PC-9 (cell line): ENCODE results near the gene PIBF1. TPM values are rescaled to one million over a fixed set of nuclear protein-coding genes. Genes with fewer than 3 reads are reported as not detected.
A peak's percentile ranks its signal among the peaks of the same experiment; 100 is the strongest.
"Not testable (repeated sequence)": the region's sequence is repeated elsewhere in the genome, so short reads cannot be mapped to it uniquely, and the experiment has no call there.

ENCODE experiments used
- BruUV-seq: library from RNA; stranded (reverse); fragments of 400-500 nt; replicated peaks from 2 replicates; lab custom pipeline; 2021; lab: Mats Ljungman, UMichigan
- CTCF ChIA-PET: fragments of 300-600 bp; sonication (Branson Sonifier 250); formaldehyde crosslinking; loops from one replicate; lab custom pipeline; 2022; ENCODE audit warnings: antibody characterized with exemption; lab: Charles Lee
- POLR2A ChIA-PET: fragments of 300-600 bp; sonication (Branson Sonifier 250); formaldehyde crosslinking; loops from one replicate; lab custom pipeline; 2022; ENCODE audit warnings: antibody characterized with exemption; ENCODE audit not compliant: unreplicated experiment; lab: Charles Lee
- DNase-seq, 2 experiments: peaks; one replicate each; pipeline versions ENCODE4 v3.0.0 to v3.0.0-alpha.2; 2015 to 2022; ENCODE audit warnings: mixed read lengths in 1 of 2
- H2AFZ ChIP-seq: fragments of 200-600 bp; sonication (generic); 2 replicates; pipeline ENCODE4 v1.8.1; 2017; ENCODE audit warnings: antibody characterized with exemption
- H3F3A ChIP-seq: fragments of 200-600 bp; sonication (generic); 2 replicates; pipeline ENCODE4 v1.8.1; 2017; ENCODE audit warnings: antibody characterized with exemption, mild to moderate bottlenecking, low read depth; ENCODE audit not compliant: insufficient read depth
- H3K27ac ChIP-seq: fragments of 200-600 bp; sonication (generic); 2 replicates; pipeline ENCODE4 v1.6.1; 2016; ENCODE audit warnings: mixed run types
- H3K27me3 ChIP-seq: fragments of 200-600 bp; sonication (generic); 2 replicates; pipeline ENCODE4 v1.6.1; 2016; ENCODE audit warnings: low read depth, mixed run types; ENCODE audit not compliant: insufficient read depth
- H3K36me3 ChIP-seq: fragments of 200-600 bp; sonication (generic); 2 replicates; pipeline ENCODE4 v1.6.1; 2016; ENCODE audit warnings: low read depth, mixed run types
- H3K4me1 ChIP-seq: fragments of 200-600 bp; sonication (generic); replicated peaks from 2 replicates; pipeline ENCODE4 v1.6.1; 2016; ENCODE audit warnings: mixed run types; ENCODE audit not compliant: insufficient read depth
- H3K4me2 ChIP-seq: fragments of 200-600 bp; sonication (generic); 2 replicates; pipeline ENCODE4 v1.6.1; 2017; ENCODE audit warnings: mixed run types
- H3K4me3 ChIP-seq: fragments of 200-600 bp; sonication (generic); 2 replicates; pipeline ENCODE4 v1.6.1; 2016; ENCODE audit warnings: mixed run types
- H3K79me2 ChIP-seq: fragments of 200-600 bp; sonication (generic); 2 replicates; pipeline ENCODE4 v1.6.1; 2017; ENCODE audit warnings: low read depth, mixed run types
- H3K9me2 ChIP-seq: fragments of 200-600 bp; sonication (generic); 2 replicates; pipeline ENCODE4 v1.8.1; 2017; ENCODE audit warnings: mild to moderate bottlenecking; ENCODE audit not compliant: insufficient read depth
- H3K9me3 ChIP-seq: fragments of 200-600 bp; sonication (generic); 2 replicates; pipeline ENCODE4 v1.8.1; 2016; ENCODE audit warnings: low read depth; ENCODE audit not compliant: insufficient read depth
- H4K20me1 ChIP-seq: fragments of 200-600 bp; sonication (generic); 2 replicates; pipeline ENCODE4 v1.8.1; 2017; ENCODE audit not compliant: insufficient read depth
- CTCF ChIP-seq: fragments of 200-600 bp; sonication (generic); conservative IDR thresholded peaks from 2 replicates; pipeline ENCODE4 v1.6.1; 2017; ENCODE audit warnings: mixed run types, antibody characterized with exemption, mild to moderate bottlenecking, moderate library complexity
- EZH2 ChIP-seq: fragments of 200-600 bp; sonication (generic); IDR thresholded peaks from 2 replicates; pipeline ENCODE4 v1.8.0; 2017; ENCODE audit warnings: antibody characterized with exemption, low read depth
- intact Hi-C: fragments of 100-400 bp; cut with micrococcal nuclease; formaldehyde crosslinking; loops from one replicate; pipeline ENCODE4 v1.10.0; 2022; ENCODE audit not compliant: unreplicated experiment
- total RNA-seq: library from RNA; stranded (reverse); gene quantifications from 2 replicates; pipeline ENCODE4 v1.2.3, GENCODE V29; 2021

The PIBF1 gene
- total RNA-seq, 1 experiment from 2014 or later: 20.3 TPM

GRCh38 chr13:72804301-72804700 is 22.4 kb downstream of the PIBF1 start:
- 0 out of 2 replicates have a peak, but pooled peaks cover 4% of the 10 kb centered on the region for H4K20me1 ChIP-seq
- TF ChIP-seq EZH2 (no peak), CTCF (no peak)
- intact Hi-C loops: no loop called here
- H3K9me2 ChIP-seq: no peaks in the 10 kb centered on the region
- H3K4me1 ChIP-seq: no peaks in the 10 kb centered on the region; the same call in 1 of the 2 replicates
- H3K4me2 ChIP-seq: no peak overlapping the region
- no TSS peak for BruUV-seq
- H3K27ac ChIP-seq: no peak overlapping the region
- DNase-seq: no peak
- CTCF ChIA-PET: no interaction called here
- no peak overlapping the region for H3K4me3 ChIP-seq
- H2AFZ ChIP-seq: no peak overlapping the region
- peaks cover 20% of the 10 kb centered on the region for H3F3A ChIP-seq
- H3K79me2 ChIP-seq: no peaks in the 10 kb centered on the region
- H3K36me3 ChIP-seq: peaks cover 27% of the 10 kb centered on the region; the same call in 1 of the 2 replicates
- H3K27me3 ChIP-seq: no peaks in the 10 kb centered on the region
- POLR2A ChIA-PET: no interaction called here
- H3K9me3 ChIP-seq: no peaks in the 10 kb centered on the region; the same call in 1 of the 2 replicates

GRCh38 chr13:72805676-72806346 is 23.9 kb downstream of the PIBF1 start:
- Histone ChIP-seq H3K4me3 (no peak overlapping the region), H2AFZ (no peak overlapping the region), H3K4me2 (no peak overlapping the region), H3K9me2 (no peaks in the 10 kb centered on the region), H3K27ac (0 out of 2 replicates have a peak overlapping the region, but pooled peaks have one; percentile 36), H3K9me3 (no peaks in the 10 kb centered on the region; the same call in 1 of the 2 replicates), H3K36me3 (peaks cover 17% of the 10 kb centered on the region; the same call in 1 of the 2 replicates), H4K20me1 (0 out of 2 replicates have a peak, but pooled peaks cover 4% of the 10 kb centered on the region), H3F3A (peaks cover 20% of the 10 kb centered on the region), H3K79me2 (no peaks in the 10 kb centered on the region), H3K27me3 (no peaks in the 10 kb centered on the region), H3K4me1 (peaks cover 10% of the 10 kb centered on the region; the same call in 1 of the 2 replicates)
- BruUV-seq: no TSS peak
- intact Hi-C loops: no loop called here
- ChIA-PET POLR2A (no interaction called here), CTCF (no interaction called here)
- DNase-seq: no peak
- TF ChIP-seq EZH2 (no peak), CTCF (no peak)

- H3K27me3 ChIP-seq, H3K9me2 ChIP-seq, H3K4me2 ChIP-seq, BruUV-seq, POLR2A ChIA-PET, H4K20me1 ChIP-seq, H3K4me1 ChIP-seq, intact Hi-C loops, H2AFZ ChIP-seq, CTCF ChIA-PET, H3K27ac ChIP-seq, H3K9me3 ChIP-seq, DNase-seq, H3K4me3 ChIP-seq, H3K79me2 ChIP-seq: not testable (repeated sequence)
- Histone ChIP-seq H3K36me3 (peaks cover 14% of the 10 kb centered on the region; the same call in 1 of the 2 replicates), H3F3A (peaks cover 18% of the 10 kb centered on the region)
Measured at GRCh38 chr13:72806514-72806913, 24.6 kb downstream of the PIBF1 start.
